HAP-1 (cell line): ENCODE results near the gene TMEM212.
A peak's percentile ranks its signal among the peaks of the same experiment; 100 is the strongest.

ENCODE experiments used
- DNase-seq, 2 experiments: peaks; one replicate each; pipeline ENCODE4 v3.0.0-alpha.2; 2016 to 2020; ENCODE audit warnings: low spot score in 2 of 2
- H3K27me3 ChIP-seq: fragments of 250-450 bp; sonication (Bioruptor Pico); 2 replicates; pipeline ENCODE4 v1.5.1; 2020; ENCODE audit warnings: low read depth, mild to moderate bottlenecking, moderate library complexity
- H3K36me3 ChIP-seq: fragments of 250-450 bp; sonication (Bioruptor Pico); replicated peaks from 2 replicates; pipeline ENCODE4 v1.5.1; 2020; ENCODE audit warnings: mild to moderate bottlenecking
- H3K4me1 ChIP-seq: fragments of 250-450 bp; sonication (Bioruptor Pico); 2 replicates; pipeline ENCODE4 v1.5.1; 2020; ENCODE audit warnings: mild to moderate bottlenecking
- H3K4me3 ChIP-seq: fragments of 250-450 bp; sonication (Bioruptor Pico); 2 replicates; pipeline ENCODE4 v1.5.1; 2020; ENCODE audit warnings: mild to moderate bottlenecking, moderate library complexity
- H3K9me3 ChIP-seq: fragments of 250-450 bp; sonication (Bioruptor Pico); 2 replicates; pipeline ENCODE4 v1.5.1; 2020; ENCODE audit warnings: mild to moderate bottlenecking, moderate library complexity
- in situ Hi-C: fragments of 300-500 bp; cut with MboI; formaldehyde crosslinking; loops from 3 replicates; pipeline ENCODE4 v1.14.3; 2020; ENCODE audit warnings: low sequenced_read_pairs, inconsistent platforms, mixed read lengths

Gene TMEM212

DNA sequence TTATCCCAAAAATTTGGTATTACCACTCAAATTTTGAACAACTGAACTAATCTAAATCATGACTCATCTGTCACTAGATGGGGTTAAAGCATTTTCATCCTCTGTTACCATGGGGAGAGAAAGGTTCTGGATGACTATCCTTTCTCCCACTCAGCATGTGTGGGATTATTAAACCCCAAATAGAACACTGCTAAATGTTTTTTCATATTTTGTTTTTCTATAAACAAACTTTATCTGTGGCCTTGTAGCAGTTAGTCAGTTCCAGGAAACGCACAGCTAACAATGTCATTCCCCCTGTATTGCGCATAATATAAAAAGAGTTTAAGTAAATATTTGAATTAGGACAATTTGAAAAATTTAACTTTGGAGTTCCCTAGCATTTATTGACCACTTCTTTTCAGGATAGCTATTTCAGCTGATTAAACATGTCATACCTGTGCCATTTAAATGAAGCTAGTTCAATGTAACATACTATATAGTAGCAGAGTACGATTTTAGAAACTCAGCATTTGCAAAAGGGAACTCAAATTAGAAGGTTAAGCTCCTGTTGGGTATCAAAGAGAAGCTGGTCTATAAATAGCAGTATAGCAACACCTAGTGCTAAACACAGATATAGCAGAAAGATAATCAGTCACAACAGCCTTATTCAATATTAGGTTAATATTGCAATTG lies 9.2 kb upstream of the TMEM212 start:
- H3K27me3 ChIP-seq = no peaks in the 10 kb centered on the region
- peak in 1 of 2 experiments; percentile 69 for DNase-seq
- in situ Hi-C loops = no loop called here
- H3K36me3 ChIP-seq = no peaks in the 10 kb centered on the region
- H3K4me3 ChIP-seq = no peak overlapping the region
- H3K4me1 ChIP-seq = peaks cover 6% of the 10 kb centered on the region; the same call in 1 of the 2 replicates
- H3K9me3 ChIP-seq = no peaks in the 10 kb centered on the region

DNA sequence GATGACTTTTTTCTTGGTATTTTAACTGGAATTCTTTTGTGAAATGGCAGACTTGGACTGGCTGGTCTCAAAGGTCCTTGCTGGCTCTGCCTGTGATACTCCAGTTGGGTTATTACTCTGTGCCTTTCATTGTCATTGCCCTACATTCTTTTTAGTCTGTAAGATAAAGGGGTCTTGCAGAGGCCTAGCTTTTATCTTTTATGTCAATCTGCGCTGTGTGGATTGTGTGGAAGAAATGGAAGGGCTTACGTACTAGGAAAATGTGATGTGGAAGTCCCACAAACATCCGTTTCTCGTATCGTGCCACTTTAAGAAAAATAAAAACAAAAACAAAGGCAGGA lies 8.7 kb upstream of the TMEM212 start:
- DNase-seq = no peak
- no peaks in the 10 kb centered on the region for H3K9me3 ChIP-seq
- in situ Hi-C loops = no loop called here
- H3K4me3 ChIP-seq = no peak overlapping the region
- no peaks in the 10 kb centered on the region for H3K36me3 ChIP-seq
- peaks cover 6% of the 10 kb centered on the region; the same call in 1 of the 2 replicates for H3K4me1 ChIP-seq
- no peaks in the 10 kb centered on the region for H3K27me3 ChIP-seq

DNA sequence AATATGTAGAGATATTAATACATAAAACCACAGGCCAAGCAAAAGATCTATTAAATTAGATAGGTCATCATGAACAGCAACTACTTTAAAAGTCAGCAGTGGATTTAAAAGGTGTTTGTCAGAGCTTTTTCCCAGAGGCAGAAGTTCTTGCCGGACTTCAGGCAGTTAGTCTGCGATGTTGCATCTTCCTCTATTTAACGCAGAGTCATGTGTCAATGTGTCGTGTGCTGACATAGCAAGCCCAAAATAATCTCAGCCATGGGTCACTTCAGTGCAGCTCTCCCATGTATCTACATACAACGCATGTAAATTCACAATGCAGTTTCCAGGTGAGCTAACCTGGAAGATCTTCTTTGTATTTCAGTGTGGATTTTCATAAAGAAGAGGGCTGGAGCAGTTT lies 8.0 kb upstream of the TMEM212 start:
- Histone ChIP-seq H3K4me3 (no peak overlapping the region), H3K36me3 (no peaks in the 10 kb centered on the region), H3K9me3 (no peaks in the 10 kb centered on the region), H3K27me3 (no peaks in the 10 kb centered on the region), H3K4me1 (peaks cover 6% of the 10 kb centered on the region; the same call in 1 of the 2 replicates)
- DNase-seq = no peak
- in situ Hi-C loops = no loop called here

DNA sequence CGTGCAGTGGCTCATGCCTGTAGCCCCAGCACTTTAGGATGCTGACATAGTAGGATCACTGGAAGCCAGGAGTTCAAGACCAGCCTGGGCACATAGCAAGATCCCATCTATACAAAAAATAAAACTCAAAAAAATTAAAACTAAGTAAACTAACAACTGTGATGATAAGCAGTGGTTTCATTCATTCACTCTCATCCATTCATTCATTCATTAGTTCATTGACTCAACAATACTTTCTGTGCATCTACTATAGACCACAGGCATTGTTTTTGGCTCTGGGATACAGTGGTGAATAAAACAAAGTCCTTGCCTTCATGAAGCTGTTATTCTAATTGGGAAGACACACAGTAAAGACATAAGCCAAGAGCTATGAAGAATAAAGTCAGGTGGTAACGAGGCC lies 7.5 kb upstream of the TMEM212 start:
- in situ Hi-C loops = no loop called here
- Histone ChIP-seq H3K36me3 (no peaks in the 10 kb centered on the region), H3K4me1 (peaks cover 6% of the 10 kb centered on the region; the same call in 1 of the 2 replicates), H3K9me3 (no peaks in the 10 kb centered on the region), H3K27me3 (no peaks in the 10 kb centered on the region), H3K4me3 (no peak overlapping the region)
- DNase-seq = no peak

DNA sequence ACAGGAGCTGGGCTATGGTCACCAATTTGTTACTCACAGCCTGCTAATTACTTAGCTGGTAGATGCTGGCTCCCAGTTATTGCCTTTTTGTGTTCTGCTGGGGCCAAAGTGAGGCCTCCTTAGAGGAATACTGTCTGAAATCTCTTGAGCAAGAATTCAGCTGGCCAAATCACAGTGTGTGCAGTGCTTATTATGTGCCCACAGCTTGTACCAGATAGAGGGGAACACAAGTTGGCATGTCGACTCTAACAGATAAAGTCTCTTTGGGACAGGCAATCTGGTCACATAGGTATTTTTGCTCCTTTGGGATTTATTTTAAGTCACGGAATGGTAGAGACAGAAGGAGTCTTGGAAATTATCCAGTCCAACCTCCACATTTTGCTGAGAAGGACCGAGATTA lies 6.3 kb upstream of the TMEM212 start:
- Histone ChIP-seq H3K4me1 (peaks cover 6% of the 10 kb centered on the region; the same call in 1 of the 2 replicates), H3K27me3 (no peaks in the 10 kb centered on the region), H3K4me3 (no peak overlapping the region), H3K36me3 (no peaks in the 10 kb centered on the region), H3K9me3 (no peaks in the 10 kb centered on the region)
- in situ Hi-C loops = no loop called here
- DNase-seq = no peak

DNA sequence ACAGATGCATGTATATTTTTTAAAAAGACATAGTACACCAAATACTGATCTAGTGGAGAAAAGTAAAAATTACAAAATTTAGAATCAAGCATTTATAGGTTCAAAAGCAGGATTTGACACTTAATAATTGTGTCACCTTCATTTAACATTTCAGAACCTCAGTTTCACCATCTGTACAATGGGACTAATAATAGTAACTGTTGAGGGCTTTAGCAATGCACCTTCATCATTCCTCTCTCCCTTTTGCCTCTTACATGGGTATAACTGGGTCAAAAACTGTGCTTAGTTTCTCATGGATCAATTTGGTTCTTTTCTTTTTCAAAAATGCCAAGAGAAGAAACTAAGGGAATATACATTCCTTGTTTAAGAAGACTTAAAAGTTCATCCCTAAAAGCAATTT lies 5.5 kb upstream of the TMEM212 start:
- Histone ChIP-seq H3K4me3 (no peak overlapping the region), H3K4me1 (peaks cover 6% of the 10 kb centered on the region; the same call in 1 of the 2 replicates), H3K9me3 (no peaks in the 10 kb centered on the region), H3K27me3 (no peaks in the 10 kb centered on the region), H3K36me3 (no peaks in the 10 kb centered on the region)
- in situ Hi-C loops = no loop called here
- DNase-seq = no peak

DNA sequence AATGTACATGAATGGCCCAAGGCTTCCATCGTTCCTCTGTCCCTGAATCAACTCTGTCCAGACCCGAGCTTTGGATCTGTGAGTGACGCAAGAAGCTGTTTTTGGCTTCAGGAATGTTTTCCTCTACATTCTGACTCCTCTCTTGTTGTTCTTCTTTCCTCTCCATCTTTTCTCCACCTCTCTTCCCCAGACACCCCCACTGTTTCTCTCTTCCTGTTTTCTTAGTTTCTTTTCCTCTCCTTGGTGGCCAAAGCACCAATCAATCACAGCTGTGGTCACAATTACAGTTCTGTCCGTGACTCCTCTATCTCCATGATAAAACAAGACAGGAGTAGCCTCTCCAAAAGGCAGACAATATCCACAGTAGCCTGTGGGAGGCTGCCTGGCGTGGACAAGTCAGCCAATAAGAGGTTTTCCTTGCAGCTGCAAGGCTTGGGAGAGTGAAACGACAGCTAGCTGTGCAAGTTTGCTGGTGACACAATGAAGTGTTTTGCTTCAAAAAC lies 4.9 kb upstream of the TMEM212 start:
- Histone ChIP-seq H3K27me3 (no peaks in the 10 kb centered on the region), H3K9me3 (no peaks in the 10 kb centered on the region), H3K36me3 (no peaks in the 10 kb centered on the region), H3K4me1 (peaks cover 6% of the 10 kb centered on the region; the same call in 1 of the 2 replicates), H3K4me3 (no peak overlapping the region)
- no peak for DNase-seq
- in situ Hi-C loops = no loop called here

DNA sequence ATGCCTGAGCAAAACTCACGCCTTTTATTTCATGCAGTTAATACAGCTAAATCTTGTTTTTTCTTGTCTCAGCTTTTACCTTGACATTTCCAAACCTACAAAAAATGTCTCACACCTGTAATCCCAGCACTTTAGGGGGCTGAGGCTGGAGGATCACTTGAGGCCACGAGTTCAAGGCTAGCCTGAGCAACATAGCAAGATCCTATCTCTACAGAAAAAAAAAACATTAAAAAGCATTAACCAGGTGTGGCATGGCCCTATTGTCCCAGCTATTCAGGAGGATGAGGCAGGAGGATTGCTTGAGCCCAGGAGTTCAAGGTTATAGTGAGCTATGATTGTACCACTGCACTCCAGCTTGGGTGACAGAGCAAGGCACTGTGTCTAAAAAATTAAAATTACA lies 3.9 kb upstream of the TMEM212 start:
- in situ Hi-C loops = no loop called here
- Histone ChIP-seq H3K4me1 (peaks cover 5% of the 10 kb centered on the region; the same call in 1 of the 2 replicates), H3K9me3 (no peaks in the 10 kb centered on the region), H3K27me3 (no peaks in the 10 kb centered on the region), H3K4me3 (no peak overlapping the region), H3K36me3 (no peaks in the 10 kb centered on the region)
- DNase-seq = no peak

DNA sequence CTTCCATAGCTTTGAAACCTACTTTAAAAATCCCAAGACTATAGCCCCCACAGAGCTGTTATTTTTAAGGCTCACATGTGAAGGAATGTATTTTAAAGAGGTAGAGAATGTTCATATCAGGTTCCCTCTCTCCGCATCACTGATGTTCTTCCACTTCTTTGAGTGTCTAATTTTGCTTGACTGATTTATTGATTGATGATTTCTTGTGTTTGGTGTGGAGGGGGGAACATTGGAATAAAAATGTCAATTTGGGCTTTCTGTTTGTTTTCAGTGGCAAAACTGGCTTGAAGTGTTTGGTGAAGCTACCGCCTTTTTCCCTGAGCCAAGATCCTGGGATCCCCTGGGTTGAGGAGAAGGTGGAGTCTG lies 2.7 kb upstream of the TMEM212 start:
- 0 out of 2 replicates have a peak, but pooled peaks cover 2% of the 10 kb centered on the region for H3K4me1 ChIP-seq
- H3K36me3 ChIP-seq = no peaks in the 10 kb centered on the region
- no peak for DNase-seq
- H3K27me3 ChIP-seq = no peaks in the 10 kb centered on the region
- H3K9me3 ChIP-seq = no peaks in the 10 kb centered on the region
- in situ Hi-C loops = no loop called here
- H3K4me3 ChIP-seq = no peak overlapping the region

DNA sequence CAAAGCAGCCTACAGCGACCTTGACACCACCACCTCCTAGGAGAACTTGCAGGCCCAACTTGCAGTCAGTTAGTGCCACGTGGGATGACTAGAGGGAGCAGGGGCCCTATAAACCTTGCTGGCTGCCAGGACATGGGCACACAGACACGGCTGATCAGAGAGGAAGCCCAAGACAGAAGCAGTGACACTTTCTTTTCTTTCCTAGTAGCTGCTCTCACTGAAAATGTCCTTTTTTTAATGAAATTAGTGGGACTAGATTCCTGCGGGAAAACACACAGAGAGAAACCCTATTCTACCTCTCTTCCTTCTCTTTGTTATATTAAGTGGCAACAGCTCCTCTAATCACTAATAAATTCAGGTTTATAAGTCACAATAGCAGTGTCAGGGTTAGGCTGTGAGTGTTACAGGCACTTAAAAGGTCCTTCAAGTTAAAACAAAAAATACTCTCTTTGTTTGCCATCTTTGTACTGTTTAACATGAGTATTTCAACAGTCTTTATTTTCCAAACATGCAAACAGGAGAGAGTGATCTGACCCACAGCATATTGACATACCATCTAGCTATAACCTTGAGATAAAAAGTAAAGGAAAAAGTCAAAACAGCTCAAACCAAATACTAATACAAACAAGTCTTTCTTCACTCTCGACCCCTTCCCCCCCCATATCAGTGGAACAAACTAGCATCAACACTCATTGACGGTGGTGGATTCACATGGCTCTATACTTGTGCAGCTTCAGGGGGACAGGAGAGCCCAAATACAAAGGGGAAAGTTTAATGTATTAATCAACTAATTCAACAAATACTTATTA lies 2.1 kb upstream of the TMEM212 start:
- H3K9me3 ChIP-seq = no peaks in the 10 kb centered on the region
- no peaks in the 10 kb centered on the region for H3K36me3 ChIP-seq
- in situ Hi-C loops = no loop called here
- DNase-seq = no peak
- H3K27me3 ChIP-seq = no peaks in the 10 kb centered on the region
- H3K4me3 ChIP-seq = no peak overlapping the region
- H3K4me1 ChIP-seq = 0 out of 2 replicates have a peak, but pooled peaks cover 2% of the 10 kb centered on the region

DNA sequence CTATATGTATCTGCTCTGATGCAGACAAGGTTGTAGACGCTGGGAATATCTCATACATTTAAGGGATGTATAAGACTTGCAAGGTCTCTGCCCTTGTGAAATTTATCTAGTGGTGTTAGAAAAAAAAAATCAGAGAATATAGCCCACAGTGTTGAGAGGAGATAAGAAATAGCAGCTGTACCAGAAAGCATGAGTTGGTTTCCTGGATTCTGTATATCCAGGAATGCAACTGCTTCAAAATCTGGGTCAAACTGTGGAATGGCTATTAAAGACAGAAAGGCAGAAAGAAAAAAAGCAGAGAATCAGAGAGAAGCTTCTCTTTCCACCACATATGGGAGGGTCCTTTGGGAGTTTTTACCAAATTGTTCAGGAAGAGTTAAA lies 1.5 kb upstream of the TMEM212 start:
- Histone ChIP-seq H3K4me1 (0 out of 2 replicates have a peak, but pooled peaks cover 2% of the 10 kb centered on the region), H3K4me3 (no peak overlapping the region), H3K36me3 (no peaks in the 10 kb centered on the region), H3K27me3 (no peaks in the 10 kb centered on the region), H3K9me3 (no peaks in the 10 kb centered on the region)
- no peak for DNase-seq
- in situ Hi-C loops = no loop called here

DNA sequence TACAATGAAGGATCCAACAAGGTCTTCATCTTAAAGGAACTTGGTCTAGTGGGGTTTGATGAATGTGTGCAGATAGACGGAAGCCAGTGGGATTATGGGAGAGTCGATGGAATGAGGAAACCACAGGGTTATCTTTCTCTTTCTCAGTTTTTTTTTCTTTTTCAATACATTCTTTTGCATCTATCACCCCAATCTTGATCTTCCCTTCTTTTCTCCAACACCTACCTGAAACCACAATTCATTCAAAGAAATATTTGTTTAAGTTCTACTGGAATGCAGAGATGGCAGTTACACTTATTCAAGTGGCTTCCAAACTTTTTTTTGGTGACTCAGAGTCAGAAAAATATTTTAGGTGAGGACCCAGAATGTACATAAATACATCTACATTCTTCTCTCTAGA lies 1.7 kb downstream of the TMEM212 start:
- no peaks in the 10 kb centered on the region for H3K36me3 ChIP-seq
- H3K4me3 ChIP-seq = no peak overlapping the region
- H3K9me3 ChIP-seq = no peaks in the 10 kb centered on the region
- no peaks in the 10 kb centered on the region for H3K27me3 ChIP-seq
- DNase-seq = no peak
- H3K4me1 ChIP-seq = no peaks in the 10 kb centered on the region; the same call in 1 of the 2 replicates
- in situ Hi-C loops = no loop called here

DNA sequence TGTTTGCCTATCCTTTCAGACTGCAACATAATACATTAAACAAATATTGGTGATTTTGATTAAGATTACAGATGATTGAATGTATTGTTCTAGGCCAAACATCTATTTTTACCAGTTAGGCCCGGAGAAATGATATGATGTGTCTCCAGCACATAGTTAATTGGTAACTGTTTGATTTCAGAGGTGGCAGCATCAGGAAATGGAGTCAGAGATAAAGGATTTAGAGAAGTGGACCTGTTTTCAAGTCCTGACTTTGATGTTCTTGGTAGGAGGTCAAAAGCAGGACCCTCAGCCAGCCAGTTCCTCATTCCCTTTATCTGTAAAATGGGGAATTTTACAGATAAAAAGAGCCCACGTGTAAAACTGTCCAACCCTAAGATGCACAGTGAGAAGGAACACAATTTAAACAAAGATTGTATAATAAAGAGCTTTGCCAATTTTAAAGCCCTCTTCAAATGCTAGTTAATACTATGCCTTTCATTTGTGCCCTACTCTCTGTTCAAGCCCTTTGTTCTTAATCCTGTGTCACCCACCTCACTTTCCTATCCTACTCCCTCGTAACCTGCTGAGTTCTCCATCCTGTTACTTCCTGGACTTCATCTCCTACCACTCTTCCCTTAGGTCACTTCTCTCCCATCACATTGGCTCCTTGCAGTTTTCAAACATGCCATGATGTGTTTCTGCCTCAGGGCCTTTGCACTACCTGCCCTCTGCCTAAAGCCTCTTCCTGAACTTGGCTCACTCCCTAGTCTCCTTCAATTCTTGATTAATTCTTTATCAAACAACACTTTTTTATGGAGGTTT lies 2.5 kb downstream of the TMEM212 start:
- Histone ChIP-seq H3K4me1 (peaks cover 8% of the 10 kb centered on the region), H3K36me3 (no peaks in the 10 kb centered on the region), H3K4me3 (no peak overlapping the region), H3K9me3 (no peaks in the 10 kb centered on the region), H3K27me3 (no peaks in the 10 kb centered on the region)
- in situ Hi-C loops = no loop called here
- no peak for DNase-seq
